HepG2 (cell line): Measurements from ENCODE around the gene NIP7. TPM values are rescaled to one million over a fixed set of nuclear protein-coding genes. Genes with fewer than 3 reads are reported as not detected.

Source experiments
- ATAC-seq: fragments of 200-7000 bp; cut with Tn5 transposase; 3 replicates; pipeline ENCODE4 v1.9.1; 2020; ENCODE audit warnings: mild to moderate bottlenecking, moderate library complexity
- Bru-seq: library from RNA; stranded (reverse); fragments of 400-500 nt; gene quantifications from one replicate; lab custom pipeline; 2021; lab: Mats Ljungman, UMichigan
- BruChase-seq, 2 experiments: library from RNA; stranded (reverse); fragments of 400-500 nt; gene quantifications; one replicate each; lab custom pipeline; 2021; lab: Mats Ljungman, UMichigan
- BruUV-seq: library from RNA; stranded (reverse); fragments of 400-500 nt; replicated peaks from 2 replicates; lab custom pipeline; 2021; lab: Mats Ljungman, UMichigan
- CTCF ChIA-PET: fragments of 300-600 bp; formaldehyde crosslinking; extraction: SDS; loops from one replicate; lab custom pipeline; 2021; ENCODE audit warnings: low total read pairs, inconsistent platforms, low intra/inter-chr PET ratio; lab: Yijun Ruan, JAX
- POLR2A ChIA-PET: fragments of 350-600 bp; sonication (Branson Sonifier 250); formaldehyde crosslinking; loops from one replicate; lab custom pipeline; 2020; ENCODE audit warnings: antibody characterized with exemption, inconsistent platforms; lab: Yijun Ruan, JAX
- DNase-seq: peaks from one replicate; pipeline ENCODE4 v3.0.0-alpha.2; 2015; ENCODE audit warnings: low spot score
- FAIRE-seq: peaks from 3 replicates; lab custom pipeline; 2011; peaks lifted over from hg19 to GRCh38; lab: Jason Lieb, UNC
- H2AFZ ChIP-seq: one replicate; pipeline ENCODE4 v1.6.1; 2011; ENCODE audit warnings: low read length, inconsistent platforms
- H3K27ac ChIP-seq: fragments of 300-600 bp; 3 replicates; pipeline ENCODE4 v1.8.0; 2011; ENCODE audit warnings: mixed run types, mild to moderate bottlenecking, mixed read lengths, low read length, inconsistent platforms; ENCODE audit not compliant: insufficient read depth; ENCODE audit errors: extremely low read length
- H3K27me3 ChIP-seq, 2 experiments: fragments of 200-600 bp in 1 of 2; 2 replicates in 1 of 2; 3 replicates in 1 of 2; pipeline versions ENCODE4 v1.6.0 to v1.8.0; 2011; ENCODE audit warnings: low read length in 2 of 2, mild to moderate bottlenecking in 2 of 2, moderate library complexity in 2 of 2, inconsistent platforms in 1 of 2; ENCODE audit not compliant: insufficient read depth in 2 of 2, control insufficient read depth in 1 of 2
- H3K36me3 ChIP-seq, 2 experiments: fragments of 200-600 bp in 1 of 2; replicated peaks in 1 of 2; 2 replicates in 1 of 2; 3 replicates in 1 of 2; pipeline versions ENCODE4 v1.5.1 to v1.8.0; 2011; ENCODE audit warnings: low read length in 2 of 2, inconsistent platforms in 1 of 2; ENCODE audit not compliant: insufficient read depth in 2 of 2, control insufficient read depth in 1 of 2
- H3K4me1 ChIP-seq: 2 replicates; pipeline ENCODE4 v1.5.1; 2012; ENCODE audit warnings: low read length, inconsistent platforms; ENCODE audit not compliant: insufficient read depth
- H3K4me2 ChIP-seq: 2 replicates; pipeline ENCODE4 v1.6.0; 2011; ENCODE audit warnings: low read depth, low read length, inconsistent platforms
- H3K4me3 ChIP-seq, 3 experiments: fragments of 200-600 bp in 1 of 3; sonication (generic), shearing (Covaris generic) in 1 of 3; replicated peaks in 1 of 3; 2 replicates each; pipeline ENCODE4 v1.5.1; 2011 to 2016; ENCODE audit warnings: low read length in 3 of 3, inconsistent platforms in 2 of 3, low read depth in 2 of 3, mild to moderate bottlenecking in 2 of 3, control low read depth in 1 of 3, mixed read lengths in 1 of 3; ENCODE audit not compliant: insufficient read depth in 1 of 3
- H3K79me2 ChIP-seq: one replicate; pipeline ENCODE4 v1.6.1; 2011; ENCODE audit warnings: low read length, inconsistent platforms; ENCODE audit not compliant: insufficient read depth
- H3K9ac ChIP-seq: 2 replicates; pipeline ENCODE4 v1.6.0; 2011; ENCODE audit warnings: mild to moderate bottlenecking, low read depth, low read length, inconsistent platforms; ENCODE audit not compliant: insufficient read depth
- H3K9me3 ChIP-seq: 2 replicates; pipeline ENCODE4 v1.5.1; 2012; ENCODE audit warnings: mild to moderate bottlenecking, low read length
- H4K20me1 ChIP-seq: 2 replicates; pipeline ENCODE4 v1.6.0; 2011; ENCODE audit warnings: inconsistent platforms, mild to moderate bottlenecking, low read length, moderate library complexity; ENCODE audit not compliant: insufficient read depth
- SMAD3 ChIP-seq: sonication (generic); formaldehyde crosslinking; IDR thresholded peaks from 2 replicates; pipeline ENCODE4 v1.4.0; 2020; ENCODE audit warnings: missing genetic modification reagents
- TSC22D2 ChIP-seq: sonication (generic); formaldehyde crosslinking; IDR thresholded peaks from 2 replicates; pipeline ENCODE4 v1.5.1; 2020; ENCODE audit warnings: missing genetic modification reagents, mild to moderate bottlenecking, borderline replicate concordance
- ZBTB10 ChIP-seq: sonication (generic); formaldehyde crosslinking; IDR thresholded peaks from 2 replicates; pipeline ENCODE4 v1.4.0; 2020; ENCODE audit warnings: missing genetic modification reagents, borderline replicate concordance
- WGBS: methylation state at CpG from one replicate; pipeline ENCODE4 v1.1.6; 2017; ENCODE audit warnings: low lambda C conversion rate; 5-methylcytosine and 5-hydroxymethylcytosine counted together
- in situ Hi-C: cut with HindIII; loops from 2 replicates; pipeline ENCODE4 v1.10.0; 2017; ENCODE audit warnings: low pct_unique_long_range_greater_than_20kb; ENCODE audit not compliant: extremely low pct_ligation_motif_present
- intact Hi-C: fragments of 100-400 bp; cut with micrococcal nuclease; formaldehyde crosslinking; loops from one replicate; pipeline ENCODE4 v1.10.0; 2022; ENCODE audit not compliant: unreplicated experiment
- long read RNA-seq, 2 experiments: library from RNA in 1 of 2; library from polyadenylated mRNA in 1 of 2; stranded (forward) in 1 of 2; unstranded in 1 of 2; transcript quantifications; one replicate each; pipeline ENCODE4 v2.0.0, GENCODE V29; 2019 to 2022
- polyA minus RNA-seq, 3 experiments: library from RNA; depleted of rRNA, polyadenylated mRNA; stranded (reverse); fragments of >200 nt; gene quantifications; 2 replicates each; pipeline ENCODE4 v1.2.3, GENCODE V29; 2011; ENCODE audit warnings: low replicate concordance in 1 of 3
- polyA plus RNA-seq, 8 experiments: library from polyadenylated mRNA; depleted of rRNA in 3 of 8; stranded (reverse) in 7 of 8; unstranded in 1 of 8; fragments of >200 nt; fragmentation: Illumina TruSeq in 4 of 8; extraction: Trizol in 4 of 8; gene quantifications; 2 replicates each; pipeline versions ENCODE4 v1.2.1 to v1.2.3, GENCODE V29; 2011 to 2016; ENCODE audit warnings: low read depth in 4 of 8, missing spikeins in 1 of 8, mixed read lengths in 1 of 8; ENCODE audit not compliant: insufficient read depth in 1 of 8
- total RNA-seq, 5 experiments: library from RNA; depleted of rRNA; stranded (reverse); fragments of >200 nt; fragmentation: Illumina TruSeq; extraction: Trizol; gene quantifications; 2 replicates each; pipeline ENCODE4 v1.2.3, GENCODE V29; 2016; ENCODE audit warnings: low read depth in 1 of 5

NIP7 gene
- 114 and 144 TPM in 2 replicates for total RNA-seq (2016; rRNA removed; fragmentation: Illumina TruSeq; extraction: Trizol)
- 18.2 and 22.3 TPM in 2 replicates for total RNA-seq (2016; cell fraction: cytosol; rRNA removed; fragmentation: Illumina TruSeq; extraction: Trizol; ENCODE audit: low read depth)
- total RNA-seq (2016; cell fraction: insoluble cytoplasmic fraction; rRNA removed; fragmentation: Illumina TruSeq; extraction: Trizol) = 111 and 158 TPM in 2 replicates
- 44.6 and 49.9 TPM in 2 replicates for total RNA-seq (2016; cell fraction: membrane; rRNA removed; fragmentation: Illumina TruSeq; extraction: Trizol)
- 41.5 and 45.6 TPM in 2 replicates for total RNA-seq (2016; cell fraction: nucleus; rRNA removed; fragmentation: Illumina TruSeq; extraction: Trizol)
- 14.0 and 15.3 TPM in 2 replicates for polyA plus RNA-seq (2011; rRNA removed)
- polyA plus RNA-seq (2011; cell fraction: cytosol; rRNA removed) = 14.2 and 20.2 TPM in 2 replicates
- 6.7 and 10.3 TPM in 2 replicates for polyA plus RNA-seq (2011; cell fraction: nucleus; rRNA removed)
- 36.0 and 46.6 TPM in 2 replicates for polyA plus RNA-seq (2012)
- 8.3 and 9.9 TPM in 2 replicates for polyA plus RNA-seq (2016; cell fraction: cytosol; fragmentation: Illumina TruSeq; extraction: Trizol; ENCODE audit: low read depth)
- 140 and 161 TPM in 2 replicates for polyA plus RNA-seq (2016; cell fraction: insoluble cytoplasmic fraction; fragmentation: Illumina TruSeq; extraction: Trizol; ENCODE audit: low read depth)
- 25.6 and 25.8 TPM in 2 replicates for polyA plus RNA-seq (2016; cell fraction: membrane; fragmentation: Illumina TruSeq; extraction: Trizol; ENCODE audit: low read depth)
- polyA plus RNA-seq (2016; cell fraction: nucleus; fragmentation: Illumina TruSeq; extraction: Trizol; ENCODE audit: insufficient read depth, low read depth) = 69.5 and 74.1 TPM in 2 replicates
- polyA minus RNA-seq (2011; rRNA and poly(A)+ RNA removed; ENCODE audit: low replicate concordance) = 18.1 and 22.6 TPM in 2 replicates
- polyA minus RNA-seq (2011; cell fraction: cytosol; rRNA and poly(A)+ RNA removed) = 14.7 and 15.0 TPM in 2 replicates
- polyA minus RNA-seq (2011; cell fraction: nucleus; rRNA and poly(A)+ RNA removed) = 21.9 and 26.0 TPM in 2 replicates
- percentile 98 among the genes with signal in this experiment for Bru-seq, nascent RNA
- BruChase-seq, experiment 1, labeled RNA remaining after a 6-hour chase = percentile 99 among the genes with signal in this experiment
- BruChase-seq, experiment 2, labeled RNA remaining after a 2-hour chase = percentile 99 among the genes with signal in this experiment
- long read RNA-seq, experiment 1, transcript NIP7-201 (5 exons, 2,402 nt) = major isoform, 107 of 117 reads
- long read RNA-seq, experiment 1, partial matches to known transcripts = 6 of 117 reads
- long read RNA-seq, experiment 1, other reads (novel, unspliced or antisense) = 3 of 117 reads
- long read RNA-seq, experiment 2, transcript NIP7-201 (5 exons, 2,402 nt) = major isoform, 83 of 162 reads
- long read RNA-seq, experiment 2, partial matches to known transcripts = 54 of 162 reads
- long read RNA-seq, experiment 2, other reads (novel, unspliced or antisense) = 24 of 162 reads

GRCh38 chr16:69339289-69340094 lies at the start of gene NIP7, which contains the start of gene COG8:
TSS of gene NIP7 (plus strand) at chr16:69339772. CDS start at chr16:69339830, 58 bp downstream.
TSS of gene COG8 (minus strand) at chr16:69339564. CDS start at chr16:69339552, 12 bp downstream.
- H3K9ac ChIP-seq = peak within 1 kb of the TSS; percentile 91
- peaks cover 39% of the 10 kb centered on the region for H3K4me1 ChIP-seq
- intact Hi-C loops (loop anchor here (1.0 kb wide), 2 partner anchors 9 to 189 kb away; partner anchors contain the start of gene PDF), in situ Hi-C loops (no loop called here)
- H3K4me2 ChIP-seq = peak within 1 kb of the TSS; percentile 98
- CTCF ChIA-PET = interaction anchor here (0.8 to 1.6 kb wide), 4 partner anchors 9 to 28 kb away, joined by 3 to 10 read pairs (median 4); partner anchors contain the start of genes PDF and VPS4A
- no TSS peak for BruUV-seq
- DNase-seq (peak; percentile 99), ATAC-seq (peak; percentile 98), FAIRE-seq (peak; percentile 88)
- peaks cover 46% of the 10 kb centered on the region for H3K79me2 ChIP-seq
- H3K27ac ChIP-seq = peak within 1 kb of the TSS; percentile 86
- peak within 1 kb of the TSS; percentile 79 to 94 (median 86) for H3K4me3 ChIP-seq
- no peak within 1 kb of the TSS for H2AFZ ChIP-seq
- H3K27me3 ChIP-seq = no peaks in the 10 kb centered on the region; a peak in 1 of 5 replicates
- WGBS = under 1% methylated on average over 38 of the region's 77 CpGs
- no peaks in the 10 kb centered on the region for H3K9me3 ChIP-seq
- peaks cover 18 to 45% of the 10 kb centered on the region in 2 experiments for H3K36me3 ChIP-seq
- H4K20me1 ChIP-seq = no peaks in the 10 kb centered on the region
- POLR2A ChIA-PET = interaction anchor here (0.6 to 6.0 kb wide), 12 partner anchors 8 to 415 kb away, joined by 3 to 52 read pairs (median 4); partner anchors contain the start of genes NOB1, PDF, TMED6 and VPS4A
- peak; percentile 92; the same call in 1 of the 2 replicates for TF ChIP-seq SMAD3 (CRISPR knock-in tag)
- TF ChIP-seq ZBTB10 (CRISPR knock-in tag) = no peak; the same call in 1 of the 2 replicates
- peak; percentile 87; the same call in 1 of the 2 replicates for TF ChIP-seq TSC22D2 (CRISPR knock-in tag)
